Measurements from ENCODE around the gene SPOP.

- no peak for TF ChIP-seq CTCF (conservative IDR thresholded peaks at IDR 0.05 in 1 of 2, IDR thresholded peaks at IDR 0.05 in 1 of 2; ENCODE audit: extremely low read depth in 1 of 2, insufficient read depth in 1 of 2, low read depth in 1 of 2, low read length in 2 of 2)
- no peak for TF ChIP-seq EZH2 (IDR thresholded peaks at IDR 0.05; ENCODE audit: borderline replicate concordance, low read length)
Observed at GRCh38 chr17:49610883-49611584, 66.9 kb downstream of the SPOP start.

All from mammary epithelial cell (primary cell).